HG02870 (cell line): Measurements from ENCODE around the gene CYTH1.

Experiments used
- ATAC-seq: cut with Tn5 transposase; IDR thresholded peaks from one replicate; pipeline ENCODE4 v1.9.1; 2021; ENCODE audit warnings: mild to moderate bottlenecking, moderate library complexity; ENCODE audit not compliant: unreplicated experiment

CYTH1 gene

DNA sequence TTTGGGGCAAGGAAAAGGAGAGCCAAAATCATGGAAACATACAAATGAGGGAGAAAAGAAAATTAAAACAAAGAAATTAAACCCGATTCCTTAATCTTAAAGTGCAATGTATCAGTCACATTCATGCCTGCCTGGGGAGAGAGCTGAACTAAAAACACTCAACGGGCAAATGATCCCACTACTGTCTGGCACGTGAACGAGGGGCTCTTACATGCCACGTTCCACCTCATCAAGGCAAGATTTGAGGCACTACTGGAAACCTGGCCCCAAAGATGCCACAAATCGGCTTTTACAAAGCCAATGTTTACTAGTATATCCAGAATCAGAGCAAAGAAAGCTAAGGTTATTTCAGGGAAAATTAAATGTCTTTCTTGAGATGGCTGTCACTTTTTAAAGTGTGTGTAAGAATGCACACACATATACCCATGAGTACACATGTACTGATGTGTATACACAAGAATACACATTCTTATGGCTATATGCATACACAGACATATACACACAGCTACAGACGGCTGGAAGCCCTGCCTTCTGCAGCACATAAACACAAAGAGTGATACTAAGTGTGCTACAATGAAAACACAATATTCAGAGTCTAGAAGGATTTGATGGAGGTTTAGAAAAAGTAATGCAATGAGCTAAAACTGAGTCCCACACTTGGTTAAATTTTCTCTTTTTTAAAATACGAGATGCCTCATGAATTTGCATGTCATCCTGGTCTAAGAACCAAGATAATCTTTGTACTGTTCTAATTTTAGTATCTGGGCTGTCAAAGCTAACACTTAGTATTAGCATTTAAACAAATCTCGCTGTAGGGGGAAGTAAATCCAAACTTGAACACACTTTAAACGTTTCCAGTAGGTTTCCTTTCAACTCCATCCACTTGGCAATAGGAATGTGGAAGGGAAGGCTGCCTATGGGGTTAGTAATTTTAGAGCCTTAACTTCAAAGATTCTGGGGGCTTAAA lies 85.8 kb downstream of the CYTH1 start:
- ATAC-seq, result no peak

DNA sequence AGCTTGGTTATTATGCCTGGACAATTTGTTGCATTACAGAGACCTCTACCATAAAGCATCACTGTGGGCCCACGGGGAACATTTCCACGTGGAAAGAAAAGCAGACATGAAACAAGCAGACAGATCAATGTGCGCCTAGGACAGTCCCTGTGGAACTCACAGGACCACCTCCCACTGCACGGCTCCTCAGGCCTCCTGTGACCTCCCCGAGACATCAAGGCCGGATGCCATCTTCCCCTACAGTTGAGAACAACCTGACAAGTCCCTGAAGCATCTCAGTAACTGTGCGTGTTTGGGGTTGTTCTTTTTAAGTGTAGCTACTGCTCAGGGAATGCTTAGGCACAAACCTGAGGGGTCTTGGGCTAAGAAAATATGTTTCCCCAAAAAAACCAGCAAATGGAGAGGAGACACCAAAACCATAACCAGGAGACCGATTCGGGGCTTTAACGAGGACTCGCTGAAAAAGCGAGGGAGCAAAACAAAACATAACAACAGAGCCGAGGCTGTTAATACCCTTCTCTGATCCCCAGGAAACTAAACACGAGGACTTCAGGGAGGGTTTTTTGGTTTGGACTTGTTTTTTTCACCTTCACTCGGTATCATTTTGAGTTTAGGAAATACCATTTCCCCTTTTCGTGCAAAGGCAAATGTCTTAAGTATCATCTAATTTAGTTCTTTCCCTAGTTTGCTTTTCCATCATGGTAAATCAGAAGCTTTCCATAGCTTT lies 87.1 kb downstream of the CYTH1 start:
- ATAC-seq, result no peak

DNA sequence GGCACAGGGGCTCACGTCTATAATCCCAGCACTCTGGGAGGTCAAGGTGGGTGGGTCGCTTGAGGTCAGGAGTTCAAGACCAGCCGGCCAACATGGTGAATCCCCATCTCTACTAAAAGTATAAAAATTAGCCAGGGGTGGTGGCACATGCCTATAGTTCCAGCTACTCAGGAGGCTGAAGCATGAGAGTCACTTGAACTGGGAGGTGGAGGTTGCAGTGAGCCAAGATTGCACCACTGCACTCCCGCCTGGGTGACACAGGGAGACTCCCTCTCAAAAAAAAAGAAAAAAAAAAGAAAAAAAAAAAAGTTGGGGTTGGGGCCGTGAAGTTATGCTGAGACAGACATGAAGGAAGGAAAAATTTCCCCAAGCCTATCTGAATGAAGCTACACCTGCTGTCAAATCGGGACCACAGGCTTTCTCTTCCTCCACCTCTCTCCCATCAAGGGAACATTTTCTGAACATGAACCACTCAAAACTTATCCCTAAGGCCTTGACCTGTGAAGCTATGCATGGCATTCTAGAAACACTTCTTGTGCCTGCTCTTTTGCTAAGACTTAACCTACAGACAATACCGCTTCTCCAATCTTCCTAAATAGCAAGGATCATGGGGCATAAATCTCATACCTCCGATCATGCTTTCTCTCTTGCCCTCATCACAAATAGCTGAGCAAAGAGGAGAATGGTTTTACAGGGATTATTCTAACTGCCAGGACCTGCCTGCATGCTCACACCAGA lies 88.6 kb downstream of the CYTH1 start:
- ATAC-seq, result no peak

DNA sequence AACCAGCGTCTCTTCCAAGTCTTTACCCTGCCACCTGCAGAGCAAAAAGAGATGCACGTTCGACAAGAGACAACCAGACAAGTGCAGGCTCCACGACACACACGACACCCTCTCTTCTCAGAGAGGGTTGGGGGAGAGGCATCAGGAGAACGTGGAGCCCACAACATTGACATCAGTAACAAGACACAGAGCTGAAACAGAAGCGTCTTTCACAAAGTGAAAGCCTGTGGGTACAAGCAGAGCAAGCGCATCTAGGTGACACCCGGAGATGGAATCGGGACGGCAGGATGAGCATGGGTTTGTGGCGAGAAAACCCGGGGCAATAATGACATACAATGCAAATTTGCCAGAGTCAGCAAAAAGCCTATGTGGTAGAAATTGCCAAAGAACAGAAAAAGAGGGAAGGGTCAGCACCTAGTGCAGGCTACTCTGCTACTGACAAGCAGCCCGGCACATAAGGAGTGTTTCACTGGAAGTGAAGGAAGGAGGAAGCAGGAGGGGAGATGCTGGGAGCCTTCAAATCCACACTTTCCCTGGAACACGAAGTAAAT lies 89.5 kb downstream of the CYTH1 start:
- no peak for ATAC-seq

DNA sequence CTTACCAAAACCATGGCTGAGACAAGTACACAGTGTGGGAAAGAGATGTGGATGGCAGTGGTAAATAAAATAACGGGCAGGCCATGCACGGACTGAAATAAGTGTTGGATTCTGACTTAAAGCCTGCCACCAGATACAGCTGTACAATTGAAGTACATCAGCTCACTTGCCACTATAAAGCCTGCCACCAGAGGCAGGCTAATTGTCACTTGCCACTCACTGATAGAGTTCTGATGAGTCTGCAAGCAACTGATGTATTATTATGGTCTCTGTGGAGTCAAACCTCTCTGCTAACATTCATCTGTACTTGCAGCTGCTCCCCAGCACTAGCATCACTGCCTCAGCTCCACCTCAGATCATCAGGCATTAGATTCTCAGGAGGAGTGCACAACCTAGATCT lies 93.0 kb downstream of the CYTH1 start:
- no peak for ATAC-seq

DNA sequence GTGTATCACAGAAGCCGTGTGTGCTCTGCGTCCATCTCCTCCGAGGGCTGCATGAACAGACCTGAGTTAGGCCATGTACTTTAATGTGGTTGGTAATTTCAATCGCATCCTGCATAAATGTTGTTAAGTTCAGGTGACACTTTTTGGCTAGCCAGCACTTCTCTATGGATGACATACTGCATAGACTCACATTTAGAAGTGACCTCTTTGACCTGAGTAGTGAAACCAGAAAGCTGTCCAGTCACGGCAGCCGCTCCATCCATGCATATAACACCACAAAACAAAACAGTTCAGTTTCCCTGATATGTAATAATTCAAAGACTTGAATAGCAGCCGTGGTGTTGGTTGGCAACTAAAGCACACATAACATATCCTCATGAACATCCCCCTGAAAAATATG lies 94.1 kb downstream of the CYTH1 start:
- ATAC-seq, result no peak

DNA sequence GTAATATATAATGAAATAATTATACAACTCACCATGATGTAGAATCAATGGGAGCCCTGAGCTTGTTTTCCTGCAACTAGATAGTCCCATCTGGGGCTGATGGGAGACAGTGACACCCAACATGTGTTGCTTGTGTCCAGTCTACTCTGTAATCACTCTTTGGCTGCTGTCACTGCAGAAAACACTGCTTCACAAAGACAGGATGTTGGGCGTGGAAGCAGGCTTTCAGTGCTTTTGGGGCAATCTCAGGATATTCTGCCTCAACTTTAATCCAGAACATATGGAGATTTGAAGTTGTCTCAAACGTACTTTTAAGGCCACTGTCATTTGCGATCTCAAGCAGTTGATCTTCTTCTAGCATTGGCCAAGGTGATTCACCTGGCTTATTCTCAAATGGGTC lies 94.9 kb downstream of the CYTH1 start:
- ATAC-seq, result no peak

DNA sequence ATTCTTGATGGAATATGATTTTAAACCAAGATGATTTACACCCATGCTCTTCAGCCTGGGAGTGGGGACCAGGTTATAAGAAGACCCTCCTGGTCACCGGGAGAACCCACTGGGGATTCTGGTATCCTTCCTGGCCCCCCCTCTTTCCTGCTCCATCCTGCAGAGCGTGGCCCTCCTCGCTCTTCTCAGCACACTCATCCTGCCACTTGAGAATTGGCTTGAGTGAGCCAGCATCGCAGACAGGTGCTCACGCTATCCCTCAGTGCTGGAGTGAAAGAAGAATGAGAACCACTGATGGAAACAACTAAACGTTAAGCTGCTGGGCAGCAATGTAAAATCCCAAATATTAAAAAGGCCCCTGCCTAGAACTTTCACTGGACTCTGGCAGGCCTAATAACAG lies 98.0 kb downstream of the CYTH1 start:
- ATAC-seq, result no peak

DNA sequence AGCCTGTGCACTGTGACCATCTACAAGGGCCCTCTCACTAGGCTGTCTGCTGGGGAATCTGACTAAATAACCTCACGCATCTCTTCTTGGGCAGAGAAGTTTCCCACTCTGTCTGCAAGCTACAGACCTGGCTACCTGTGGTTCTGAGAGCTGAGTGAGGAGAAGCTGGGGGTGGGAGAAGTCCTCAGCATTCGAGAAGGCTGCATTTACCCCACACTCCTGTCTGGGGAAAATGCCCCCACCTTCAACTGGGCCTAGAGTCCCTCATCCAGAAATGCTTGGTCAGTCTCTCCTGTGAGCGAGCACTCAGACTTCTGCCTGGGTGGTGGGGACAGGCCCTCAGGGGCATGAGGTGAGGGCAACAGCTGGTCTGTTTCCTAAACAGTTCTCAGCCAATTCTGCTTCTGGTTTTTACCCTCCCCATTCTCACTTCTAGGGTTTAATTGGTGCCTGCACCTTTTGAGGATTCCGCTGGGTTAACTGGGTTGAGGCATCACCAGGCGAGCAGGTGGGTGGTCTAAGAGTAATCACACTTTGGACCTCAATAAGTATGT lies 98.6 kb downstream of the CYTH1 start:
- no peak for ATAC-seq

DNA sequence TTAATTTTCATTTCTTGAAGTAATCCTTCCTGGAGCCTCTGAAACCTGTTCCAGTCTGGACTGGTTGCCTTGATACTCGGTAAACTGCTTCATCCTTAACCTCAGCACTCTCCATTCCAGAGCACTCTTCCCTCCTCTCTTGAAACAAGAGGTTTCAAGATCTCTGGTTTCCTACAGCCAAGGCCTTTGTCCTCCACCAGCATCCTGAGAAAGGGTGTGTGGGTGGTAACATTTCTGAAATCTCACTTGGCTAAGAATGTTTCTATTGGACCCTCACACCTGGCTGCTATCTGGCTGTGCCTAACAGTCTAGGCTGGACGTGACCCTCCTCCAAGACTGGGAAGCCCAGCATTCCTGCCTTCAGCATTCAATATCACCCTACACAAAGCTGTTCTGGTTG lies 99.7 kb downstream of the CYTH1 start:
- no peak for ATAC-seq

DNA sequence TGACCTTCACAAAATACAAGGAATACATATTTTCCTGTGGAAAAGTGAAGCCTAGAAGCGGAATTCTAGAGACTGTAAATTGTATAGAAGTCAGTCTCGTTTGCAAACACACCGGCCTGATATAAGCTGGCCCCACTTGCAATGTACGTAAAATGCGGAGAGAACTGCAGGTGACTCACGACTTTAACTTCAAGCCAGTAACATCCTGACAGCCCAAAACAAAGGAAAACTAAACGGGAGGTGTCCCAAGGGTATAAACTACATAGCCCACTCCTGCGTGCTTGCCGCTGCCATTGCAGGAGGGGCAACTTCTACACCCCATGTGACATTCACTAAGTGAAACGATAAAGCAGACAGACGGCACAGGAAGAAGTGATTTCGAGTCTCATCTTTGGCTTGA lies 101.6 kb downstream of the CYTH1 start:
- ATAC-seq, result no peak

DNA sequence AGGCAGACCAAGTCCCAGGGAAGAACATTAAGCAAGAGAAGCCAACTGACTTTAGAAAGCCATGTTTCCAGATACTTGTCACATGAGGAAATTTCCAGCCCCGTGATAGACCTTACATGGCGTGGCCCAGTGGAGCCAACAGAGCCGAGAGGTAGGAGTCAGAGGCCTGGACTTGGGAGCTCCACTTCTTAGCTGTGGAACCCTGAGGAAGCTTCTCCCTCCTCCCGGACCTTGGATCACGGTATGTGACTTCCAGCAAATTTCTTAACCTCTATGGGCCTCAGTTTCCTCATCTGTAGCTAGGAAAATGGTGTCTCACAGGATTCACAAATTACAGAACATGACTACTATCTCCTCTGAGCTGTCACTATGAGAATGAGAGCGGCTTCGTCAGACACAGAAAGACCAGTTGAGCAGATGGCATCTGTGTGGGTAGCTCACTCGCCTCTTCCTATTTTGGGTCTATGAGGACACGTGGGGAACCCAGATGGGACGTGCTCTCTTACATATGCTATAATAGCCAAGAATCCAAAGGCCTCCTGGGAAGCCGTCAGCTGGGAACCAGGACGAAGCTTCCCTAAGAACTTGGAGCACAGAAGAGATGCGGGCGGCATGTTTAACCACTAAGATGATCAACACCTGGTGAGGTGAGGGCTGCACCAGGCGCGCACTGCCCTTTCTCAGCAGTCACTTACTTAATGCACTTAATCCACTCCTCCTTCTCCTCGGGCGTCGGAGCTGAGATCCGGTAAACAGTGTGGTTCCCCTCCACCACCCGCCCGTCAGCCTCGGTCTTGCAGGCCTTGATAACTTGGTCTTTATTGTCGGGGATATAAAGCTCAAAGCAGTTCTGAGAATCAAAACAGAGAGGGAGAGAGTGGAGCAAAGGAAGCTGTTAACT lies 102.3 kb downstream of the CYTH1 start:
- ATAC-seq, result no peak

DNA sequence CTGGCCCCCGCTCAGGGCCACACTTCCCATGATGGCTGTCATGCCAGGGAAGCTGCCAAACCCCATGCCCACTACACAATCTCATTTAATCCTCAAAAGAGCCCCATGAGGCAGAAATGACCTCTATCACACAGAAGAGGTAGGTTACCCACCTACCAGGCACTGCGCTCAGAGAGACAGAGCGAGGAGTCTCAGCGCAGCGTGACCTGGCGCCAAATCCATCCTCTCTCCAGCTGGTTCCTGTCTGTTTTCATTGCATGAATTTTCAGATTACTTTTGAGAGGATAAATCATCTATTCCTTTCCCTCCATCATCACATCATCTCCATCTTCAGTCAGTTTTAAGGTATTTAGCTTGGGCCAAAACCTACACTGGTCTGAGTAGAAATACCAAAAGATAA lies 103.4 kb downstream of the CYTH1 start:
- ATAC-seq, result no peak

DNA sequence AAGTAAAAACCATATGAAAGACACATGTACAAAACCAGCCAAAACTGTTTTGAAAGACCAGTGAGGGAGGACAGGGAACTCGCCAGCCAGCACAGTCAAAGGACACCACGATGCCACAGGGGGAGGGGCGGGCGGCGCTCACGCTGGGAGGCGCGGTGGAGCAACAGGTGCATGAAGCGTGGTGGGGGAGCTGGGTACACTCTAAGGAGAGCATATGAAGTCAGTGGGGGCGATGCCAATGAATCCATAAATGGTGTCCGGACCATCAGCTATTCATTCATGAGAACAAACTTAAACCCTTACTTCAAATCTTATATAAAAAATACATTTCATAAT lies 103.9 kb downstream of the CYTH1 start:
- ATAC-seq, result no peak

DNA sequence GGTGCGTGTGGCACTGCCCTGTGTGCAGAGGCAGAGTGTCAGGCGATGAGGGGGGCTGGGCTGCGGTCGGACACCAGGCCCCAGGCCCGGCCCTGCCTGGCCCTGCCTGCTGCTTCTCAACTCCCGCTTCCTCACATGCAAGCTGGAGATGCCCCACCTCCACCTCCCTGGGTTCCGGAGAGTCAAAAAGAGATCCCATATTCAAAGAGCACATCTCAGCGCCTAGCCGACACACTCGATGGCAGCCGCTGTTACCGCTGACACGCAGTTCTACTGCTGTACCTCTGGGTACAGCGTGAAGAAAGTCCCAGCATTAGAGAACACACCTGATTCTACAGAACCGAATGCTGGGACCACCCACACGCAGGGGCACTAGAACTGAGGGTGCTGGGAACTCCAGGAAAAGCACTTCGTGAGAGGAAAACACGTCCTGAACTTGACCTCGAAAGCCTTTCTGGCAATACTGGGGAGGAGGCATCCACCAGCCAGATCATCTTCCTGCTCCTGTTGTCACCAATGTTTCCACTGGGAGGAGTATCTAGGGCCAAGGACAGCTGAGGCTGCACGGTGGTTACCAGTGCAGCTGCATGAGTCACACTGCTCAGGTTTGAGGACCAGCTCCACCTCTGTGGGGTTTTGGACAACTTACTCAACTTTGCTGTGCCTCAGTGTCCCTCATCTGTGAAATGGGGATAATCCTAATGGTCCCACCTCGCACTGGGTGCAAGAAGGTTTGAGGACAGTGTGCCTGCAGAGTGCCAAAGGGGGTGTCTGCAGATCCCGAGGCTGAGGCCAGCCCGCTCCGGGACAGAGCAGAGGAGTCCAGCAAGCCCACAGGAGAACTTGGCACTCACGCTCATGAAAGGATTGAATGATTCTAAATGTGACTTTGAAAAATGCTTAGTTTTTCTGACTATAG lies 104.5 kb downstream of the CYTH1 start:
- ATAC-seq, result no peak

DNA sequence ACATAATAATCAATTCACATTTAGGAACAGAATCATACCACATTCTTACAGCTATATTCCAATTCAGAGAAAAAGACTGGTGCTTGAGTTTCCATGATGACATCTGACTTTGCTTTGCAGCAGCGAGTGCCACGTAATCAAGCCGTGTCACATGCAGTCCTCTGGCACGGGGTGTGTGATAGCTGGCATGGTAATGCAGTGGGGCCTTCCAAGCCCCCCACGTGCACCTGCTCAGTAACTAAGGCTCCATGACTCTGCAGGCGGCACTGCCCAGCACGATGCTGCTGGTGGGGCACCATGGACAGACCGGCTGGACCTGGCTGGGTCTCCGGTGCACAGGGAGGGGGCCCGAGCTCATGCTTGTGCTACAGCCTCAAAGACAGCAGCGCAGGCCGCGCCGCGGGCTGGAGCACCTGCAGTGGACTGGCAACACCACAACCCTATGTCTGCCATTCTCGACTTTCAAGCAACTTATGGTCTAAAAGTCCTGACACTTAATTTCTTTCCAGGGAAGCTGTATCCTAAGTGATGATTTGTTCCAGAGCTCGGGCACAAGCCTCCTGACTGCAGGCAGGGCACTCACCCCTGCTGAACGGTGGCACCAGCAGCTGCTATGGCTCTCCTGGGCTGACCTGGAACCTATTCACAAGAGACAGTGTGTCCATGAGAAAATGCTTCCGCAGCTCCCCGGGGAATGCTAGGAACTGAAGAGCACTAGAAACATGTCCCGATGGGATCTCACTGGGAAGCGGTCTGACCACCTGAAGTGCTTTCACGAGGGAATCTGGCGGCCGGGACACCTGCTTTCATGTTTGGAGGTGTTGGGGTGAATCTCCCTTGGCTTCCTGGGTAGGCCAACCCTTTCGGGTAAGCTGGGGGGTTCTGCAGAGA lies 105.4 kb downstream of the CYTH1 start:
- ATAC-seq, result no peak

DNA sequence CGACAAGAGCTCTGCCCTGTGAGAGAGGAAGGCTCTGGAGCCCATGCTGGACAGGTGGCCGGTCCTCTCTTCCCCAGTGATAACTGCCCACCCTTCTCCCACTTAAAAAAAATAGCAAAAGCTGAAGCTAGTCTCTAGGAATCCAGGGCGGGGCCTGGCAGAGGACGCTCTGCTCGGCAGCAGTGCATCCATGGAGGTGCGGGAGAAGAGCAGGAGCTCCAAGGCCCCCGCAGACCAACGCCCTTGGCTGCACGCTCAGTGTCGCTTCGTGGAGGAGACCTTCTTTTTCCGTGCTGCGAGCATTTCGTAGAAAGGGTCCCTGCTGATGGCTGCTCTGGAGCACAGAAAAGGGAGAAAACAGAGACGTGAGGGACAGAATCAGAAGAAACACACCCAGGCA lies 106.2 kb downstream of the CYTH1 start:
- no peak for ATAC-seq

DNA sequence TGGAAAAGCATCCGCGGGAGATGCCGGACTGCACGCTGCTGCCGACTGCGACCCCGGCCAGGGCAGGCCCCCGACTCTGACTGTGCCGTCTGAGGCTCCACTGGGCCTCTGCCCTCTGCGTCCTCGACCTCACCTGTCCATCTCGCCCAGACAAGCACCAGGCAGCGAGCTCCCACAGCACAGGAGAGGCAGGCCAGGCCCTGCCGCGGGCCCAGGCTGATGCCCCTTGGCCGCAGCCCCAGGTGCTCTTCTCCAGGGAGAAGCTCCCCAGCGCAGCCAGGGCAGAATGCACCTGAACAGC lies 106.8 kb downstream of the CYTH1 start:
- ATAC-seq, result no peak
